GM19397 (cell line): ENCODE results near the gene CNP.

ENCODE experiments used
- ATAC-seq: cut with Tn5 transposase; IDR thresholded peaks from one replicate; pipeline ENCODE4 v1.9.1; 2021; ENCODE audit warnings: mild to moderate bottlenecking, moderate library complexity; ENCODE audit not compliant: unreplicated experiment

The CNP gene

GRCh38 chr17:42026857-42027589 lies 60.4 kb downstream of the CNP start:
- no peak for ATAC-seq
